SK-N-MC (cell line): ENCODE data around the gene C17orf50.

Source experiments
- EZH2 ChIP-seq: fragments of 200-600 bp; sonication (generic); IDR thresholded peaks from one replicate; pipeline ENCODE4 v1.6.1; 2017; ENCODE audit warnings: antibody characterized with exemption
- FOXP2 ChIP-seq: optimal IDR thresholded peaks from 2 replicates; pipeline ENCODE3; 2011; ENCODE audit warnings: mild to moderate bottlenecking, moderate library complexity; ENCODE audit not compliant: insufficient read depth; ENCODE audit errors: extremely low read length, control extremely low read depth
- POLR2AphosphoS5 ChIP-seq: IDR thresholded peaks from 2 replicates; pipeline ENCODE4 v1.6.1; 2012; ENCODE audit warnings: mild to moderate bottlenecking, low read depth, low read length, borderline replicate concordance

DNA sequence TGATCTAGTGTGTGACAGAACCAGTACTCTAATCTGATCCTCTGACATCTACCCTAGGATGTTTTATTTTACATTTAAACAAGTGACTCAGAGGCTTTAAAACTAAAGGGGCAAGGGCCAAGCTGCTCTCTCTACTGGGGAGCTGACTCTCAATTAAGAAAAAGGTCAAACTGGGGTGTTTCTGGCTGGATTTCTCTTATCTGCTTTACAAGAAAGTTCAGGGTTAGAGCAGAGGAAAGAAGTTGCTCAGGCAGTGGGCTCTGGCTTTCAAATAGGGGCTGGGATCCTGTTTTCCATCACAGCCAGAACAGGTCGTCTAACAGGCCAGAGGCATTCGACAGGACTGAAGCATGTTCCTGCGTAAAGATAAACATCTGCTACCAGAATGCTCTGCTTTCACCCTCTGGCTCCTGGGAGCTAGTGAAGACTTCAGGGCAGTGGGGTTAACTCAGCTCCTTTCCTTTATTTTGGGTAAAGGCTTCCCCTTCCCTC lies 26.3 kb downstream of the C17orf50 start:
- TF ChIP-seq EZH2 (no peak), POLR2AphosphoS5 (no peak), FOXP2 (no peak)
